Nephron progenitor cell (in vitro differentiated cells): ENCODE results near the gene DTX1.
A peak's percentile ranks its signal among the peaks of the same experiment; 100 is the strongest.

Source experiments
- DNase-seq: peaks from one replicate; pipeline ENCODE4 v3.0.0; 2021
- H3K27ac Mint-ChIP-seq: 2 replicates; pipeline ENCODE4 v1.8.0; 2021; ENCODE audit warnings: mild to moderate bottlenecking, moderate library complexity, mixed read lengths
- H3K27me3 Mint-ChIP-seq: 2 replicates; pipeline ENCODE4 v1.8.0; 2021; ENCODE audit warnings: mild to moderate bottlenecking, low read depth, mixed read lengths; ENCODE audit not compliant: poor library complexity
- H3K36me3 Mint-ChIP-seq: 2 replicates; pipeline ENCODE4 v1.8.0; 2021; ENCODE audit warnings: low read depth, mixed read lengths
- H3K4me1 Mint-ChIP-seq: 2 replicates; pipeline ENCODE4 v1.8.0; 2021; ENCODE audit warnings: mixed read lengths
- H3K4me3 Mint-ChIP-seq: 2 replicates; pipeline ENCODE4 v1.8.0; 2021; ENCODE audit warnings: mild to moderate bottlenecking, moderate library complexity, mixed read lengths
- H3K9me3 Mint-ChIP-seq: 2 replicates; pipeline ENCODE4 v1.8.0; 2021; ENCODE audit warnings: mild to moderate bottlenecking, moderate library complexity, mixed read lengths
- TF ChIP-seq, protein P1 (sequence below): fragments of 200-600 bp; sonication (generic); IDR thresholded peaks from 2 replicates; pipeline ENCODE4 v1.5.0; 2021; ENCODE audit warnings: antibody characterized with exemption

DTX1 gene

DNA sequence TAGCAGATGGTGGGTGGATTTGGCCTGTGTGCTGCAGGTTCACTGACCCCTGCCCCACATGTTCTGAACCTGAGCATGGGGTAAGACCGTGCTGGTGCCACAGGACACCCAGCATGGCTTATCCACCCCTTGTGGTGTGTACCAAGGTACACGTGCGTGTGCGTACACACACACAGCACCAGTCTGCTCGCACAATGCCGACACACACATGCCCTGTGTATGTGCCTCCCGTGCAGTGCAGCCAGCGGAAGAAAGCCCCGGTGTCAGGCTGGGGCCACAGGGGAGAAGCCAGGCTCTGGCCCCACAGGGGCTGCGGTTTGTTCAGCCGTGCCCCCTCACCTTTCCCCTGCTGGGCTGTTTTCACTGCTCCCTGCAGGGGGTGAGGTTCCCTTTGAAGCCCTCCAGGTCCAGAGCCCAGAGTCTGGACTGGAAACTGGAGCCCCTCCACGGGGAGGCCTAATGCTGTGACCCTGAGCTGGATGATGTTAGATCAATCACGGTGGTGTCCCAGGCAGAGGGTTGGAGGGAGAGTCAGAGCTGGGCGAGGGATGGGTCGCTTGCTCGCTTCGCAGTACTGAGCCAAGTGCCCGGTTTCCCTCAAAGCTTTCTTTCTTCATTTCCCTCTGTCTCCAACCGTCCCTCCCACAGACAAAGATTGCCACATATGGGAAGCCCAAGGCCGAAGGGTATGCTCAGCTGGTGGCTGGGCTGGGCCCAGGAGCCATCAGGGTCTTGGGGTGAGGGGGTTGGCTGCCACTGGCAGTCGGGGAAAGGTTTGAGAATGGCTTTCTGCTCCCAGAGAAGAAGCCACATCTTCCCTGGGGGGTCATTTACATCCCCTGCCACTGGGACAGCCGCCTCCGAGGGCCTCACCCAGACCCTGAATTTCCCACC, 6.2 kb downstream of the DTX1 start:
- no peak for DNase-seq
- Mint-ChIP-seq H3K4me3 (no peak overlapping the region), H3K9me3 (no peaks in the 10 kb centered on the region), H3K4me1 (peaks cover 20% of the 10 kb centered on the region), H3K27me3 (peaks cover 41% of the 10 kb centered on the region), H3K36me3 (no peaks in the 10 kb centered on the region), H3K27ac (no peak overlapping the region)
- TF ChIP-seq, protein P1, sequence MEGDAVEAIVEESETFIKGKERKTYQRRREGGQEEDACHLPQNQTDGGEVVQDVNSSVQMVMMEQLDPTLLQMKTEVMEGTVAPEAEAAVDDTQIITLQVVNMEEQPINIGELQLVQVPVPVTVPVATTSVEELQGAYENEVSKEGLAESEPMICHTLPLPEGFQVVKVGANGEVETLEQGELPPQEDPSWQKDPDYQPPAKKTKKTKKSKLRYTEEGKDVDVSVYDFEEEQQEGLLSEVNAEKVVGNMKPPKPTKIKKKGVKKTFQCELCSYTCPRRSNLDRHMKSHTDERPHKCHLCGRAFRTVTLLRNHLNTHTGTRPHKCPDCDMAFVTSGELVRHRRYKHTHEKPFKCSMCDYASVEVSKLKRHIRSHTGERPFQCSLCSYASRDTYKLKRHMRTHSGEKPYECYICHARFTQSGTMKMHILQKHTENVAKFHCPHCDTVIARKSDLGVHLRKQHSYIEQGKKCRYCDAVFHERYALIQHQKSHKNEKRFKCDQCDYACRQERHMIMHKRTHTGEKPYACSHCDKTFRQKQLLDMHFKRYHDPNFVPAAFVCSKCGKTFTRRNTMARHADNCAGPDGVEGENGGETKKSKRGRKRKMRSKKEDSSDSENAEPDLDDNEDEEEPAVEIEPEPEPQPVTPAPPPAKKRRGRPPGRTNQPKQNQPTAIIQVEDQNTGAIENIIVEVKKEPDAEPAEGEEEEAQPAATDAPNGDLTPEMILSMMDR, result no peak

GRCh38 chr12:113063396-113064350, 7.1 kb downstream of the DTX1 start:
- Mint-ChIP-seq H3K4me3 (no peak overlapping the region), H3K4me1 (peaks cover 20% of the 10 kb centered on the region), H3K27me3 (peaks cover 49% of the 10 kb centered on the region), H3K9me3 (no peaks in the 10 kb centered on the region), H3K36me3 (no peaks in the 10 kb centered on the region), H3K27ac (no peak overlapping the region)
- no peak for DNase-seq
- TF ChIP-seq, protein P1, result no peak

GRCh38 chr12:113064395-113065125, 8.0 kb downstream of the DTX1 start:
- Mint-ChIP-seq H3K4me1 (peaks cover 20% of the 10 kb centered on the region), H3K27ac (no peak overlapping the region), H3K27me3 (peaks cover 49% of the 10 kb centered on the region), H3K9me3 (no peaks in the 10 kb centered on the region), H3K36me3 (no peaks in the 10 kb centered on the region), H3K4me3 (no peak overlapping the region)
- TF ChIP-seq, protein P1, result no peak
- no peak for DNase-seq

- H3K4me3 Mint-ChIP-seq, result no peak overlapping the region
- peaks cover 20% of the 10 kb centered on the region for H3K4me1 Mint-ChIP-seq
- H3K27ac Mint-ChIP-seq, result no peak overlapping the region
- H3K27me3 Mint-ChIP-seq, result peaks cover 51% of the 10 kb centered on the region
- DNase-seq, result peak; percentile 83
- H3K9me3 Mint-ChIP-seq, result no peaks in the 10 kb centered on the region
- TF ChIP-seq, protein P1, result no peak
- H3K36me3 Mint-ChIP-seq, result no peaks in the 10 kb centered on the region
Measured at GRCh38 chr12:113065126-113066007, 8.8 kb downstream of the DTX1 start.
